Measurements from ENCODE around the gene SHANK1.
"Not testable (repeated sequence)": the region's sequence is repeated elsewhere in the genome, so short reads cannot be mapped to it uniquely, and the experiment has no call there.

Gene SHANK1

DNA sequence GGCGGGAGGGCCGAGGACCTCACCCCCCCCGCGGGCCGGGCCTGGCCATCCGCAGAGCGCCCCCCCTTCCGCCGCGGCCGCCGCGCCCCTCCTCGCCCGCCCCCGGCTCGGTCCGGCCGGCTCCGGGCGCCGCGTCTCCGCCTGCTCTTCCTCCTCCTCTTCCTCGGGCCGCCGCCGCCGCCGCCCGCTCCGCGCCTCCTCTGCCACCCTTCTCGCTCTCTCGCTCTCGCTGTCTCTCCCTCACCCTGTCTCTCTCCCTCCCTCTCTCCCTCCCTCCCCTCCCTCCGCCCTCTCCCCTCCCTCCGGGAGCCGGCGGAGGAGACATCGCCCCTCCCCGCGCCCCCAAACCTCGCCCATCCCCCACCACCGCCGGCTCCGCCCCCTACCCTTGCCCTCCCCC is at the start of gene SHANK1:
Gene SHANK1, minus strand, starts transcription at position 237 of the 400 bp plus-strand sequence. CDS start 2,883 bp downstream, outside the sequence.
- peak; percentile 29 for DNase-seq

GRCh38 chr19:50768277-50768676 is 48.7 kb upstream of the SHANK1 start:
- no peak for DNase-seq

DNA sequence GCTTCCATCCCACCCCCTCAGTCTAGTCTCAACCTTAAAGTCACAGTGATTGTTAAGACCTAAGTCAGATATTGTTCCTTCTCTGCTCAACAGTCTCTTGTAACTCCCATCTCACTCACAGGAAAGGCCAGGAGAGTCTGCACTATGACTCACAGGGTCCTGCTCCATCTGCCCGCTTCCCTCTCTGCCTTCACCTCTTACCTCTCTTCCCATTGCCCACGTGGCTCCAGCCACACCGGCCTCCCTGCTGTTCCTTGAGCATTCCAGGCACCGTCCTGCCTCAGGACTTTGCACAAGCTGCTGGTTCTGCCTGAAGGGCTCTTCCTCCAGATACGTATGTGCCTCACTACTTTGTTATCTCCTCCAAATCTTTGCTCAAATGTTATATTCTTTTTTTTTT is 47.7 kb upstream of the SHANK1 start:
- DNase-seq, result not testable (repeated sequence)

GRCh38 chr19:50766746-50767145 is 47.1 kb upstream of the SHANK1 start:
- not testable (repeated sequence) for DNase-seq

DNA sequence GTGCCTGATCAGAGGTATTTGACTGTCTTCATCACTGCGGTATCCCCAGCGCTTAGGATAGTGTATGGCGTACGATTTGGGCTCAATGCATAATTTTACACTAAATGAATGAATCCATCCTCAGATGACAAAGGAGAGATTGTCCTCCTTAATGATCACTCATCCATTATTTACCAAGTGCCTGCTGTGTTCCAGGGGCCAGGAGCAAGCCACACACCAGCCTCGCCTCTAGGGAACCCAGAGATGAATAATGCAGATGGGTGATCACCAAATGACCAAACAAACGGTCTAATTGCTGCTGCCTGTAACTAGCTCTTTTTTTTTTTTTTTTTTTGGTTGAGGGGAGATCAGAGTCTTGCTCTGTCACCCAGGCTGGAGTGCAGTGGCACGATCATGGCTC is 44.8 kb upstream of the SHANK1 start:
- DNase-seq, result no peak

- not testable (repeated sequence) for DNase-seq
Measured at GRCh38 chr19:50763521-50763920, 43.9 kb upstream of the SHANK1 start.

DNA sequence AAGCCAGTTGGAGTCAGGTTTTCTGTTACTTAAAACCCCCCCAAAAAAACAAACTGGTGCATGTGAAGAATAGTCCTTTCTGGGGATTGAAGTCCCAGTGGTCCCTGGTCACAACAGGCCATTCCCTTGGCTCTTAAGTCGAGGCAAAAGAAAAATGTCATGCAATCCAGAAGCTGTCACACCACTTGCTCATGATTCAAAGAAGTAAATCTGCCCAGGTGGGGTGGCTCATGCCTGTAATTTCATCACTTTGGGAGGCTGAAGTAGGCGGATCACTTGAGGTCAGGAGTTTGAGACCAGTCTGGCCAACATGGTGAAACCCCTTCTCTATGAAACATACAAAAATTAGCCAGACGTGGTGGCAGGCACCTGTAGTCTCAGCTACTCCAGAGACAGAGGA is 41.9 kb upstream of the SHANK1 start:
- not testable (repeated sequence) for DNase-seq

DNA sequence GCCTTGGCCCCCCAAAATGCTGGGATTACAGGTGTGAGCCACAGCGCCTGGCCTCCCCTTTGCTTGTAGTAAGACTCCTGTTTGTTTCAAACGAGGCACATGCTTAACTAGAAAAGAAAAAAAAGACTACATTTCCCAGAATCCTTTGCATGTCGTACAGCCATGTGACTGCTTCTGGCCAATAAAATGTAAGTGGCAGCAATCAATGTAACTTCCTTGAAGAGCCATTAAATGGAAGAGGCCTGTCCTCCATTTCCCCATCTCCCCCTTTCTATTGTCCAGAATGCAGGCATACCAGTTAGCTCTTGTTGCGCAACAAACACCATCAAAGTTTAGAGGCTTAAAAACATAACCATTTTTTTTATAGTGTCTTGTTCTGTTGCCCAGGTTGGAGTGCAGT is 40.3 kb upstream of the SHANK1 start:
- peak; percentile 71 for DNase-seq

DNA sequence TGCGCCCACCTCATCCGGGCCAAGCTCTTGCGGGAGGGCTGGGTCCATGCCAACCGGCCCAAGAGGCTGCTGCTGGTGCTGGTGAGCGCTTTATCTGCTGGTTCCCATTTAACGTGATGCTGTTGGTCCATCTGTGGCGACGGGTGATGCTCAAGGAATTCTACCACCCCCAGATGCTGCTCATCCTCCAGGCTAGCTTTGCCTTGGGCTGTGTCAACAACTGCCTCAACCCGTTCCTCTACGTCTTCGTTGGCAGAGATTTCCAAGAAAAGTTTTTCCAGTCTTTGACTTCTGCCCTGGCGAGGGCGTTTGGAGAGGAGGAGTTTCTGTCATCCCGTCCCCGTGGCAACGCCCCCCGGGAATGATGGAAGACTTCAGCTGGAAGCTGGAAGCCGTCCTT is 39.5 kb upstream of the SHANK1 start:
- DNase-seq, result not testable (repeated sequence)

GRCh38 chr19:50757624-50758023 is 38.0 kb upstream of the SHANK1 start:
- DNase-seq, result not testable (repeated sequence)

DNA sequence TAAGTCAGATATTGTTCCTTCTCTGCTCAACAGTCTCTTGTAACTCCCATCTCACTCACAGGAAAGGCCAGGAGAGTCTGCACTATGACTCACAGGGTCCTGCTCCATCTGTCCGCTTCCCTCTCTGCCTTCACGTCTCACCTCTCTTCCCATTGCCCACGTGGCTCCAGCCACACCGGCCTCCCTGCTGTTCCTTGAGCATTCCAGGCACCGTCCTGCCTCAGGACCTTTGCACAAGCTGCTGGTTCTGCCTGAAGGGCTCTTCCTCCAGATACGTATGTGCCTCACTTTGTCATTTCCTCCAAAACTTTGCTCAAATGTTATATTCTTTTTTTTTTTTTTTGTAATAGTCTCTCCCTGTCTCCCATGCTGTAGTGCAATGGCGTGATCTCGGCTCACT is 36.6 kb upstream of the SHANK1 start:
- DNase-seq, result not testable (repeated sequence)

DNA sequence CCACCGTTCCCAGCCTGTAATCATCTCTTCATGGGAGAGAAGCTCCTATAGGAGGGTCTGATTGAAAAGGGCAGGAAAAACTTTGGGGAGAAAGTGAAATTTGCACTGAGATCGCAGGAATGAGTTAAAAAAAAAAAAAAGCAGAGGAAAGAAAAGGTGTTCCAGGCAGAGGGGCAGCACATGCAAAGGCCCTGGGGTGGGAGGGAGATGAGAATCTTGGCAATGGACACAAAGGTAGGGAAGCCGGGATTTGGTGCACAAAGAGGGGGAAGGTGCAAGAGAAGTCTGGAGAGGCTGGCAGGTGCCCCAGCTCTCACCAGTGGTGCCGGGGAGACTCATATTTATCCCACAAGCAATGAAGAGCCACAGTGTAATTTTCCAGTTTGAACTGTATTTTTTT is 34.3 kb upstream of the SHANK1 start:
- no peak for DNase-seq

GRCh38 chr19:50750010-50750409 is 30.4 kb upstream of the SHANK1 start:
- DNase-seq, result peak; percentile 4

GRCh38 chr19:50749490-50749889 is 29.9 kb upstream of the SHANK1 start:
- no peak for DNase-seq

GRCh38 chr19:50747141-50747540 is 27.5 kb upstream of the SHANK1 start:
- not testable (repeated sequence) for DNase-seq

DNA sequence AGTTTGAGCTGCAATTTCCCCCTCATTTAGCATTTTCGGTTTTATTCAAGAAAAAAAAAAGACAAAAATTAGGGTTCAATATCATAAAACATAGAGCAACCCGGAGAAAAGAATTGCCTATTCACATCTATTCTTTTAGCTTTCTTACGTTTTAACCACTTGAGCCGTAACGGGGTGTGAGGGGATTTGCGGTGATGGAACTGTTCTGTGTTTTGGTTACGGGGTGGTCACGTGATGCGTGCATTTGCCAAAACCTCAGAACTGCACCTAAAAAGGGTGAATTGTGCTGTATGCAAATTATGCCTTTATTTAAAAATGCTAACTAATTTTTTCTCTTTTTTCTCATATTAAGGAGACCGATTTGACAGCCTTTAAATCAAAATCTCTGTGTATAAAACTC is 25.6 kb upstream of the SHANK1 start:
- no peak for DNase-seq

- no peak for DNase-seq
Measured at GRCh38 chr19:50743537-50743936, 23.9 kb upstream of the SHANK1 start.

- DNase-seq, result no peak
Measured at GRCh38 chr19:50741179-50741933, 21.8 kb upstream of the SHANK1 start.

GRCh38 chr19:50739914-50740426 is 20.4 kb upstream of the SHANK1 start:
- DNase-seq, result no peak

GRCh38 chr19:50739132-50739913 is 19.7 kb upstream of the SHANK1 start:
- no peak for DNase-seq

DNA sequence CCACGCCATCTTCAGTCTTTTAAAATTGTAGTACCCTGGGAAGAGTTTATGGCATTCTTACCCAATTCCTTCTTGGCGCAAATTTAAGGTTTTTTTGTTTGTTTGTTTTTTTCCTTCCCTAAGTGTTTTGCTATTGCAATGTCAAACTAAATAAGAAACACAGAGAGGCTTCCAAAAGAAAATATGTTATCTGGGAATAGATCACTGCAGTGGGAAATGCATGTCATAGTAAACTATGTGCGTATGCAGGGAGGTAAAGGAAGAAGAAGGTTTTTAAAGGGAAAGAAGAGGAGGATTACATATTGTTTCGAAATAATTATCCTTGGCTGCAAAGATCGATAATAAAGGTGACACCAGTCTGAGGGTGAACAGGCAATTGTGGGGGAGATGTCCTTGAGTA is 16.7 kb upstream of the SHANK1 start:
- no peak for DNase-seq

GRCh38 chr19:50735869-50736268 is 16.3 kb upstream of the SHANK1 start:
- DNase-seq, result no peak

DNA sequence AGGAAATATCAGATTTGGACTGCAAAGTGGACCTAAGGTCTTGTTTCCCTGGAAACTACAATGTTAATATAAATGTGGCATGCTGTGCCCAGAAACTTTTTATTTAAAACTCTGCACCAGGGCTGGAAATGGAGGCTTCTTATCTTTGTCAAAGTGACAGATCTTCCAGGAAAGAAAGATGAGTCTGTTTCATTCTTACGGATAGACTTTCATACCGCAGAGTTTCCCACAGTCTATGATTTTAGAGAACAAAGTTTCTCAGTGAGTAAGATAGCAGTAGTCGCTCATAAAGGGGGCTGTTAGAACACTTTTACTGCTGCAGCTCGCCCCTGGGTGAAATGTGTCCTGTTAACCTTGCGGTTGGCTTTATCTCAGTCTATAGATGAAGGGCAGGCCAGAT is 10.3 kb upstream of the SHANK1 start:
- DNase-seq, result no peak
